ENCODE measurements around the gene CCN6.

GRCh38 chr6:112013051-112013450 is 40.9 kb upstream of the CCN6 start:
- TF ChIP-seq CTCF (IDR thresholded peaks at IDR 0.05) = no peak
- TF ChIP-seq POLR2A (IDR thresholded peaks at IDR 0.05) = no peak

All from sigmoid colon (tissue), 3 donors.